H1 (cell line): Measurements from ENCODE around the gene OR52N5. TPM values are rescaled to one million over a fixed set of nuclear protein-coding genes. Genes with fewer than 3 reads are reported as not detected.

Experiments
- ASH2L ChIP-seq: fragments of 200-600, 300-600 bp; sonication (generic); IDR thresholded peaks from one replicate; pipeline ENCODE4 v1.7.1; 2017; ENCODE audit warnings: low read length
- CBX8 ChIP-seq: fragments of 300-800, 300-1000 bp; sonication (generic); IDR thresholded peaks from 2 replicates; pipeline ENCODE4 v1.7.1; 2016; ENCODE audit warnings: low read depth, low read length, borderline replicate concordance
- GTF2F1 ChIP-seq: IDR thresholded peaks from 2 replicates; pipeline ENCODE4 v1.6.1; 2012; ENCODE audit warnings: low read depth, low read length, improper control_type of control experiment, borderline replicate concordance
- HDAC2 ChIP-seq, 2 experiments: fragments of 300-600 bp in 1 of 2; sonication (generic) in 1 of 2; IDR thresholded peaks; 2 replicates each; pipeline ENCODE4 v1.6.1; 2011 to 2012; ENCODE audit warnings: low read depth in 2 of 2, low read length in 2 of 2, mild to moderate bottlenecking in 2 of 2, moderate library complexity in 2 of 2, borderline replicate concordance in 1 of 2, inconsistent platforms in 1 of 2
- HDAC6 ChIP-seq: IDR thresholded peaks from one replicate; pipeline ENCODE4 v1.7.1; 2012; ENCODE audit warnings: low read depth, mild to moderate bottlenecking, inconsistent platforms, low read length, moderate library complexity
- JUND ChIP-seq: IDR thresholded peaks from 2 replicates; pipeline ENCODE4 v1.6.1; 2011; ENCODE audit warnings: mild to moderate bottlenecking, improper control_type of control experiment, low read length
- NANOG ChIP-seq: IDR thresholded peaks from 2 replicates; pipeline ENCODE4 v1.6.1; 2011; ENCODE audit warnings: low read length, low read depth, mild to moderate bottlenecking, inconsistent platforms; ENCODE audit not compliant: insufficient read depth, poor library complexity, severe bottlenecking
- SP2 ChIP-seq: IDR thresholded peaks from 2 replicates; pipeline ENCODE4 v1.6.1; 2012; ENCODE audit warnings: mild to moderate bottlenecking, low read length, inconsistent platforms
- SUZ12 ChIP-seq: fragments of 200-600 bp; sonication (generic); IDR thresholded peaks from 2 replicates; pipeline ENCODE4 v1.6.1; 2012; ENCODE audit warnings: mild to moderate bottlenecking, inconsistent platforms, low read length, moderate library complexity, mixed read lengths
- TBP ChIP-seq: IDR thresholded peaks from 2 replicates; pipeline ENCODE4 v1.6.1; 2011; ENCODE audit warnings: low read depth, low read length, improper control_type of control experiment
- polyA plus RNA-seq, 7 experiments: library from polyadenylated mRNA; depleted of rRNA in 3 of 7; stranded (reverse) in 5 of 7; unstranded in 2 of 7; fragments of >200 nt in 5 of 7; fragments of 200-250 nt in 2 of 7; gene quantifications; 1 replicate in 5 of 7; 2 replicates in 1 of 7; 4 replicates in 1 of 7; pipeline versions ENCODE4 v1.2.1 to v1.2.3, GENCODE V29; 2011 to 2013; ENCODE audit warnings: missing spikeins in 2 of 7, mixed read lengths in 2 of 7
- total RNA-seq: library from RNA; stranded (reverse); fragmentation: NEBNext Ultra II Directional; extraction: Animal tissue kit (Norgen Biotek cat#: 25700); gene quantifications from 2 replicates; pipeline ENCODE4 v1.2.1, GENCODE V29; 2021

Gene OR52N5
- total and polyA plus RNA-seq, 2 of the 8 experiments (the other 6 are each of a cell fraction or from before 2014, with no cell fraction given): 0.12 TPM; not detected in 1

DNA sequence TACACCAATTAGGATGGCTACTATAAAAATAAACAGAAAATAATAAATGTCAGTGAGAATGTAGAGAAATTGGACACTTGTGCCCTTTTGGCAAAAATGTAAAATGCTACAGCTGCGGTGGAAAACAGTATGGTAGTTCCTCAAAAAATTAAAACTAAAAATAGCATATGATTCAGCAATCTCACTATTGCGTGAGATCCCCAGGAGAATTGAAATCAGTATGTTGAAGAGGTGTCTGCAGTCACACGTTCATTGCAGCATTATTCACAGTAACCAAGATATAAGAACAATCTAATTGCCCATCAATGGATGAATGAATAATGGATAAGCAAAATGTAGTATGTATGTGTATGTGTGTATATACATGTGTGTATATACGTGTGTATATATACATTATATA, 32.4 kb upstream of the OR52N5 start (continued):
- TF ChIP-seq HDAC2 (IDR thresholded peaks at IDR 0.05; ENCODE audit: borderline replicate concordance in 1 of 2, low read depth in 2 of 2, low read length in 2 of 2): no peak
- TF ChIP-seq ASH2L: no peak
- TF ChIP-seq TBP: no peak
- TF ChIP-seq JUND: no peak
- TF ChIP-seq GTF2F1: no peak
- TF ChIP-seq CBX8: no peak
- no peak for TF ChIP-seq NANOG
- no peak for TF ChIP-seq SP2
- no peak for TF ChIP-seq HDAC6
- TF ChIP-seq SUZ12: no peak
